Measurements from ENCODE around the gene SLC1A4. TPM values are rescaled to one million over a fixed set of nuclear protein-coding genes. Genes with fewer than 3 reads are reported as not detected.

SLC1A4 gene
- total and polyA plus RNA-seq, 10 of the 15 experiments (the other 5 are each of a cell fraction or from before 2014, with no cell fraction given), result 10.8 to 43.2 (median 27.7) TPM

DNA sequence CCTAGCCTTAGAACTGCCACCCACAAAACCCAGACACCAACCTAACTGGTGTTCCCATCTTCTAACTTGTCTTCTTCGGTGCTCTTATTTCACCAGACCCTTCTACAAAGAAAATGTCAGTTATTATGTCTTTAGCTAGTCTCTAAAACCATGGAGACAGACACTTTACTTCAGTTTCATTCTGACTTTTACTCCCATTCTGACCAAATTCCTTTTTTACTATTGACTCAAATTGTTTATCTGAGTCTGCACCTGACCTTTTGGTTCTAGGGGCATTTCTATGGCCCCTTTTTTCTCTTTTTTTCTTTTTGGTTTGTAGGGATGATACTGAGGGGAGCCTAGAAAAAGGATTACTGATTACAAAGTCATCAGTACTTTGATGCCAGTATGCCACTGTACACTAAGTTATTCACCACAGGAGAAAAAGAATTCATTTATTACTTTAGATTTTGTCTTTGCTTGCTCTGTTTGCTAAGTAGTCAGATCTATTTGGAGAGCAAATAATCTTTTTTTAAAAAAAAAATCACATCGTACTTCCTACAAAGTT is 6.8 kb upstream of the SLC1A4 start (continued):
- TF ChIP-seq CHD4 (IDR thresholded peaks at IDR 0.05) (no peak), EP300 (IDR thresholded peaks at IDR 0.05; ENCODE audit: borderline replicate concordance in 1 of 2, control insufficient read depth in 1 of 2, low read depth in 2 of 2, low read length in 2 of 2) (peak; percentile 87 to 98), RUNX3 (IDR thresholded peaks at IDR 0.05; ENCODE audit: low read length) (peak; percentile 89), RAD21 (IDR thresholded peaks at IDR 0.05; ENCODE audit: insufficient read depth, low read depth, low read length) (no peak), SMAD5 (IDR thresholded peaks at IDR 0.05; ENCODE audit: low read depth) (no peak), IKZF2 (IDR thresholded peaks at IDR 0.05) (peak; percentile 72 to 87; a peak in 3 of 4 replicates), NR2F1 (conservative IDR thresholded peaks at IDR 0.05) (peak; percentile 95), NR2C2 (IDR thresholded peaks at IDR 0.05; ENCODE audit: borderline replicate concordance, control insufficient read depth, insufficient read length, low read depth) (no peak), RB1 (IDR thresholded peaks at IDR 0.05; ENCODE audit: borderline replicate concordance) (no peak), BRCA1 (IDR thresholded peaks at IDR 0.05; ENCODE audit: low read depth, low read length) (no peak), SUPT20H (IDR thresholded peaks at IDR 0.05; ENCODE audit: borderline replicate concordance, control insufficient read depth, low read depth, low read length) (no peak), IKZF1 (conservative IDR thresholded peaks at IDR 0.05) (peak; percentile 67), CHD1 (IDR thresholded peaks at IDR 0.05; ENCODE audit: low read depth, low read length) (no peak), SIX5 (IDR thresholded peaks at IDR 0.05; ENCODE audit: low read depth, low read length, severe bottlenecking) (no peak)
- TF ChIP-seq, protein P1, sequence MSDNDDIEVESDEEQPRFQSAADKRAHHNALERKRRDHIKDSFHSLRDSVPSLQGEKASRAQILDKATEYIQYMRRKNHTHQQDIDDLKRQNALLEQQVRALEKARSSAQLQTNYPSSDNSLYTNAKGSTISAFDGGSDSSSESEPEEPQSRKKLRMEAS (IDR thresholded peaks at IDR 0.05; ENCODE audit: low read depth, low read length), result no peak
- TF ChIP-seq, protein P2, sequence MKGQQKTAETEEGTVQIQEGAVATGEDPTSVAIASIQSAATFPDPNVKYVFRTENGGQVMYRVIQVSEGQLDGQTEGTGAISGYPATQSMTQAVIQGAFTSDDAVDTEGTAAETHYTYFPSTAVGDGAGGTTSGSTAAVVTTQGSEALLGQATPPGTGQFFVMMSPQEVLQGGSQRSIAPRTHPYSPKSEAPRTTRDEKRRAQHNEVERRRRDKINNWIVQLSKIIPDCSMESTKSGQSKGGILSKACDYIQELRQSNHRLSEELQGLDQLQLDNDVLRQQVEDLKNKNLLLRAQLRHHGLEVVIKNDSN (IDR thresholded peaks at IDR 0.05; ENCODE audit: borderline replicate concordance, extremely low read length, insufficient read depth, low read depth, low read length), result no peak
- TF ChIP-seq, protein P3, sequence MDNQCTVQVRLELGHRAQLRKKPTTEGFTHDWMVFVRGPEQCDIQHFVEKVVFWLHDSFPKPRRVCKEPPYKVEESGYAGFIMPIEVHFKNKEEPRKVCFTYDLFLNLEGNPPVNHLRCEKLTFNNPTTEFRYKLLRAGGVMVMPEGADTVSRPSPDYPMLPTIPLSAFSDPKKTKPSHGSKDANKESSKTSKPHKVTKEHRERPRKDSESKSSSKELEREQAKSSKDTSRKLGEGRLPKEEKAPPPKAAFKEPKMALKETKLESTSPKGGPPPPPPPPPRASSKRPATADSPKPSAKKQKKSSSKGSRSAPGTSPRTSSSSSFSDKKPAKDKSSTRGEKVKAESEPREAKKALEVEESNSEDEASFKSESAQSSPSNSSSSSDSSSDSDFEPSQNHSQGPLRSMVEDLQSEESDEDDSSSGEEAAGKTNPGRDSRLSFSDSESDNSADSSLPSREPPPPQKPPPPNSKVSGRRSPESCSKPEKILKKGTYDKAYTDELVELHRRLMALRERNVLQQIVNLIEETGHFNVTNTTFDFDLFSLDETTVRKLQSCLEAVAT (IDR thresholded peaks at IDR 0.05), result no peak
- TF ChIP-seq, protein P4, sequence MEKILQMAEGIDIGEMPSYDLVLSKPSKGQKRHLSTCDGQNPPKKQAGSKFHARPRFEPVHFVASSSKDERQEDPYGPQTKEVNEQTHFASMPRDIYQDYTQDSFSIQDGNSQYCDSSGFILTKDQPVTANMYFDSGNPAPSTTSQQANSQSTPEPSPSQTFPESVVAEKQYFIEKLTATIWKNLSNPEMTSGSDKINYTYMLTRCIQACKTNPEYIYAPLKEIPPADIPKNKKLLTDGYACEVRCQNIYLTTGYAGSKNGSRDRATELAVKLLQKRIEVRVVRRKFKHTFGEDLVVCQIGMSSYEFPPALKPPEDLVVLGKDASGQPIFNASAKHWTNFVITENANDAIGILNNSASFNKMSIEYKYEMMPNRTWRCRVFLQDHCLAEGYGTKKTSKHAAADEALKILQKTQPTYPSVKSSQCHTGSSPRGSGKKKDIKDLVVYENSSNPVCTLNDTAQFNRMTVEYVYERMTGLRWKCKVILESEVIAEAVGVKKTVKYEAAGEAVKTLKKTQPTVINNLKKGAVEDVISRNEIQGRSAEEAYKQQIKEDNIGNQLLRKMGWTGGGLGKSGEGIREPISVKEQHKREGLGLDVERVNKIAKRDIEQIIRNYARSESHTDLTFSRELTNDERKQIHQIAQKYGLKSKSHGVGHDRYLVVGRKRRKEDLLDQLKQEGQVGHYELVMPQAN (conservative IDR thresholded peaks at IDR 0.05), result no peak
- TF ChIP-seq, protein P5, sequence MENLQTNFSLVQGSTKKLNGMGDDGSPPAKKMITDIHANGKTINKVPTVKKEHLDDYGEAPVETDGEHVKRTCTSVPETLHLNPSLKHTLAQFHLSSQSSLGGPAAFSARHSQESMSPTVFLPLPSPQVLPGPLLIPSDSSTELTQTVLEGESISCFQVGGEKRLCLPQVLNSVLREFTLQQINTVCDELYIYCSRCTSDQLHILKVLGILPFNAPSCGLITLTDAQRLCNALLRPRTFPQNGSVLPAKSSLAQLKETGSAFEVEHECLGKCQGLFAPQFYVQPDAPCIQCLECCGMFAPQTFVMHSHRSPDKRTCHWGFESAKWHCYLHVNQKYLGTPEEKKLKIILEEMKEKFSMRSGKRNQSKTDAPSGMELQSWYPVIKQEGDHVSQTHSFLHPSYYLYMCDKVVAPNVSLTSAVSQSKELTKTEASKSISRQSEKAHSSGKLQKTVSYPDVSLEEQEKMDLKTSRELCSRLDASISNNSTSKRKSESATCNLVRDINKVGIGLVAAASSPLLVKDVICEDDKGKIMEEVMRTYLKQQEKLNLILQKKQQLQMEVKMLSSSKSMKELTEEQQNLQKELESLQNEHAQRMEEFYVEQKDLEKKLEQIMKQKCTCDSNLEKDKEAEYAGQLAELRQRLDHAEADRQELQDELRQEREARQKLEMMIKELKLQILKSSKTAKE (IDR thresholded peaks at IDR 0.05; ENCODE audit: low read depth, poor library complexity, severe bottlenecking), result peak; percentile 97
- TF ChIP-seq, protein P6, sequence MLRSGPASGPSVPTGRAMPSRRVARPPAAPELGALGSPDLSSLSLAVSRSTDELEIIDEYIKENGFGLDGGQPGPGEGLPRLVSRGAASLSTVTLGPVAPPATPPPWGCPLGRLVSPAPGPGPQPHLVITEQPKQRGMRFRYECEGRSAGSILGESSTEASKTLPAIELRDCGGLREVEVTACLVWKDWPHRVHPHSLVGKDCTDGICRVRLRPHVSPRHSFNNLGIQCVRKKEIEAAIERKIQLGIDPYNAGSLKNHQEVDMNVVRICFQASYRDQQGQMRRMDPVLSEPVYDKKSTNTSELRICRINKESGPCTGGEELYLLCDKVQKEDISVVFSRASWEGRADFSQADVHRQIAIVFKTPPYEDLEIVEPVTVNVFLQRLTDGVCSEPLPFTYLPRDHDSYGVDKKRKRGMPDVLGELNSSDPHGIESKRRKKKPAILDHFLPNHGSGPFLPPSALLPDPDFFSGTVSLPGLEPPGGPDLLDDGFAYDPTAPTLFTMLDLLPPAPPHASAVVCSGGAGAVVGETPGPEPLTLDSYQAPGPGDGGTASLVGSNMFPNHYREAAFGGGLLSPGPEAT (IDR thresholded peaks at IDR 0.05; ENCODE audit: low read depth), result peak; percentile 71; the same call in 1 of the 2 replicates

All from GM12878 (cell line).